Measurements from ENCODE around the gene NSFL1C. TPM values are rescaled to one million over a fixed set of nuclear protein-coding genes. Genes with fewer than 3 reads are reported as not detected.

The NSFL1C gene
- total and polyA plus RNA-seq, 2 experiments from 2014 or later: 22.2 to 84.2 TPM

DNA sequence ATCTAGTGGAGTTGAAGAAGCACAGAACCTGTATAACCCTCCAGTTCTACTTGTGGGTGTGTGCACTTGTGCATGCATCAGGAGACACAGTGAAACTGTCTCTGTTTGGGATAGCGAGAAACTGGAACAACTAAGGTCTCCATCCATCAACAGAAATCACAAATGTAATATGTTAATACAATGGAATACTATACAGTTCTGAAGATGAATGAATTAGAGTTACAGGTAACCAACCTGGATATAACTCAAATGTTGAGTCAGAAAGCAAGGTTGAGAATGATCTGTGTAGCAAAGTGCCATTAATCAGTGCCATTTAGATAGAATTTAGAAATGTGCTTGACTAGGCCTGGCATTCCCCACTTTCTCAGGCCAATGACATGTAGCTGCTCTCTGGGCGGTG lies 4.6 kb upstream of the NSFL1C start:
- Histone ChIP-seq H3K79me2 (ENCODE audit: insufficient read depth) (no peaks in the 10 kb centered on the region), H3K9ac (peak overlapping the region; percentile 64; the same call in 1 of the 2 replicates)

DNA sequence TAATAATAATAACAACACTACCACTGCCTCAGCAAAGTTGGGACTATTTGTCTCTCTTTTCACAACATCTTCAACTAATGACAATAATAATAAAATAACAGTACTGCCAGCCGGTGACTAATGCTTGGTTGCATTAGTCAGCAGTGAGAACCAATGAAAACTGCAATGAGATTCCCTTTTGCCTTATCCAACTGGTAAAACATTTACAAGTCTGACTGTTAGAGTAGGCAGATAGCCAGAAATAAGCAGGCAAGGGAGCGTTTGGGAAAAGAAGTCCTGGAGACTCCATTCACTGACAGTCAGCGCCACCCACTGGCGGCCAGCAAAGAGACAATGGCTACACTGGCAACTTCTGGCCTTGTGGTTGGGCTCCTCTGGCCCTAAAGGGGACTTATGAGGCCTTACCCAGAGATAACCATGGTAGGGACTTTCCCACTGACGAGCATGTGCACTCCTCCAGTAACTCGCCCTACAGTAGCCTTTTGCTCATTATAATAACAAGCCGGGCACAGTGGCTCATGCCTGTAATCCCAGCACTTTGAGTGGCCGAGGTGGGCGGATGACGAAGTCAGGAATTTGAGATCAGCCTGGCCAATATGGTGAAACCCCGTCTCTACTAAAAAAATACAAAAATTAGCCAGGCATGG lies 3.4 kb upstream of the NSFL1C start:
- Histone ChIP-seq H3K36me3 (ENCODE audit: low read depth) (no peaks in the 10 kb centered on the region), H3K79me2 (ENCODE audit: insufficient read depth) (peaks cover 11% of the 10 kb centered on the region), H3F3A (ENCODE audit: insufficient read depth) (peaks cover 21% of the 10 kb centered on the region), H2AFZ (peak overlapping the region; percentile 53), H3K27me3 (replicated peaks; ENCODE audit: insufficient read depth) (no peaks in the 10 kb centered on the region), H3K9ac (peak overlapping the region; percentile 64), H3K9me3 (ENCODE audit: low read depth) (no peaks in the 10 kb centered on the region), H3K9me2 (ENCODE audit: insufficient read depth) (no peaks in the 10 kb centered on the region), H3K27ac (peak overlapping the region; percentile 77), H4K20me1 (ENCODE audit: insufficient read depth) (0 out of 2 replicates have a peak, but pooled peaks cover 7% of the 10 kb centered on the region), H3K4me2 (ENCODE audit: unreplicated experiment) (peak overlapping the region; percentile 55), H3K4me3 (peak overlapping the region; percentile 47; the same call in 1 of the 2 replicates), H3K4me1 (ENCODE audit: insufficient read depth) (peaks cover 25% of the 10 kb centered on the region)
- no peak for TF ChIP-seq EZH2 (IDR thresholded peaks at IDR 0.05; ENCODE audit: insufficient read depth, poor library complexity, severe bottlenecking)
- no peak for TF ChIP-seq EZH2phosphoT487 (IDR thresholded peaks at IDR 0.05; ENCODE audit: insufficient read depth, low read depth)
- DNase-seq: peak; percentile 97
- WGBS, 2 experiments (ENCODE audit: low coverage in 1 of 2, low lambda C conversion rate in 2 of 2, missing lambda C conversion rate in 2 of 2): 7 to 8% methylated on average over 11 of the region's 11 CpGs
- in situ Hi-C loops (cut with MboI): no loop called here

More for the DNA sequence above, 4.6 kb upstream of the NSFL1C start:
- H3K27ac ChIP-seq: peak overlapping the region; percentile 77; the same call in 1 of the 2 replicates
- in situ Hi-C loops (cut with MboI): no loop called here
- H2AFZ ChIP-seq: peak overlapping the region; percentile 53; the same call in 1 of the 2 replicates
- H3K9me3 ChIP-seq (ENCODE audit: low read depth): no peaks in the 10 kb centered on the region
- no peak overlapping the region for H3K4me2 ChIP-seq (ENCODE audit: unreplicated experiment)
- DNase-seq: no peak
- WGBS, 2 experiments (ENCODE audit: low coverage in 1 of 2, low lambda C conversion rate in 2 of 2, missing lambda C conversion rate in 2 of 2): 95 to 98% methylated on average over 2 of the region's 2 CpGs
- H4K20me1 ChIP-seq (ENCODE audit: insufficient read depth): no peaks in the 10 kb centered on the region
- no peaks in the 10 kb centered on the region for H3K36me3 ChIP-seq (ENCODE audit: low read depth)
- peaks cover 16% of the 10 kb centered on the region for H3F3A ChIP-seq (ENCODE audit: insufficient read depth)
- TF ChIP-seq EZH2phosphoT487 (IDR thresholded peaks at IDR 0.05; ENCODE audit: insufficient read depth, low read depth) (no peak), EZH2 (IDR thresholded peaks at IDR 0.05; ENCODE audit: insufficient read depth, poor library complexity, severe bottlenecking) (no peak)
- H3K4me1 ChIP-seq (ENCODE audit: insufficient read depth): peaks cover 19% of the 10 kb centered on the region
- H3K9me2 ChIP-seq (ENCODE audit: insufficient read depth): no peaks in the 10 kb centered on the region
- H3K4me3 ChIP-seq: no peak overlapping the region
- H3K27me3 ChIP-seq (replicated peaks; ENCODE audit: insufficient read depth): no peaks in the 10 kb centered on the region

DNA sequence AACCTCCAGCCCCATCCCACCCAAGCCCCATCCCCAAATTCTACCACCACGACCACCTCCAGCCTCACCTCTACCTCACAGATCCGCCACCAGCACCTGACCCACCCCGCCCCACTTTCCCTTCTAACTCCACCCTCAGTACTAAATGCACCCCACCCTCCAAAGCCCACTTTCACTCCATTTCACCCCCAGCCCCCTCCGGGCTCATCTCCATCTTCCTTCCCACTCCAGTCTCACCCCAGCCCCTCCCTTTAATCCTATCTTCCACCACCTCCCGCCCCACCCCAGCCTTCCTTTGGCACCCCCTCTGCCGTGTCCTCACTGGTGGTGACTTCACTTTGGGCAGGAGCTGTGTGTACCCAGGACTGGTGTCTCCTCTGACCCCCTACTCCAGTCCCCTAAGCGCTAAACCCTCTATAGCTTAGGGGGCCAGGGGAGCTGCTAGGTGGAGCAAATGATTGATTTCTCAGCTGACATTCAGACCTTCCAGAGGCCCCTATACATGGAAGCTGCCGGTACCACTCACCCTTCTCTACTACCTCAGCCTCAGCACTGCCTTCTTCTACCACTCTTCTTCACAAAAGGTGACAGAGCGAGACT lies 2.8 kb upstream of the NSFL1C start:
- Histone ChIP-seq H2AFZ (peak overlapping the region; percentile 49), H3K27ac (peak overlapping the region; percentile 77), H3K36me3 (ENCODE audit: low read depth) (no peaks in the 10 kb centered on the region), H3K4me3 (peak overlapping the region; percentile 47; the same call in 1 of the 2 replicates), H3K9ac (peak overlapping the region; percentile 64), H4K20me1 (ENCODE audit: insufficient read depth) (0 out of 2 replicates have a peak, but pooled peaks cover 11% of the 10 kb centered on the region), H3K4me1 (ENCODE audit: insufficient read depth) (peaks cover 29% of the 10 kb centered on the region), H3K79me2 (ENCODE audit: insufficient read depth) (peaks cover 17% of the 10 kb centered on the region), H3K27me3 (replicated peaks; ENCODE audit: insufficient read depth) (no peaks in the 10 kb centered on the region), H3F3A (ENCODE audit: insufficient read depth) (peaks cover 26% of the 10 kb centered on the region), H3K9me3 (ENCODE audit: low read depth) (no peaks in the 10 kb centered on the region), H3K9me2 (ENCODE audit: insufficient read depth) (no peaks in the 10 kb centered on the region), H3K4me2 (ENCODE audit: unreplicated experiment) (peak overlapping the region; percentile 55)
- TF ChIP-seq EZH2 (IDR thresholded peaks at IDR 0.05; ENCODE audit: insufficient read depth, poor library complexity, severe bottlenecking): no peak
- no peak for TF ChIP-seq EZH2phosphoT487 (IDR thresholded peaks at IDR 0.05; ENCODE audit: insufficient read depth, low read depth)
- 29 to 33% methylated on average over 7 to 9 of the region's 9 CpGs for WGBS, 2 experiments (ENCODE audit: low coverage in 1 of 2, low lambda C conversion rate in 2 of 2, missing lambda C conversion rate in 2 of 2)
- peak; percentile 26 for DNase-seq
- in situ Hi-C loops (cut with MboI): no loop called here

DNA sequence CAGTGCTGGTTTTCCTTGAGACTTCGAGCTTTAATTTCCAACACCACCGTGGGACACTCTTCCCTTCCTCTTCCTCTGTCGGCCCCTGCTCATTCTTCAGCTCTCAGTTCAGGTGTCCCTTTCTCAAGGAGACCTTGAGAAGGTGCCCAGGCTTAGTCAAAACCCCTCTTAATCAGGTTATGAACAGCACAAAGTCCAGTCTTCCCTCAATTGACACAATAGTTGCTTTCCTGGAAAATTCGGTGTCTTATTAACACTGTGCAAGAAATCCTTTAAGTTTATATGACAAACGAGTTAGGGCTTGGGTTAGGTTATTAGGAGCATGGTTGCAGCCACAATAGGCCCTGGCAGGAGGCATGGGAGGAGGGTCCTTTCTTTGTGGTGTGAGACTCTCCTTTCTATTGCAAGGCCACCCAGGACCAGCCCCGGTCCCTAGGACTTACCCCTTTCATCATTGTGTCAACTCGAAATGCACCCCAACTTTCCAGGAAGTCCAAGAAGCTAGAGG lies 1.5 kb upstream of the NSFL1C start:
- 68 to 72% methylated on average over 7 of the region's 7 CpGs for WGBS, 2 experiments (ENCODE audit: low coverage in 1 of 2, low lambda C conversion rate in 2 of 2, missing lambda C conversion rate in 2 of 2)
- Histone ChIP-seq H3K9ac (no peak overlapping the region), H3K4me3 (no peak overlapping the region), H3K9me3 (ENCODE audit: low read depth) (no peaks in the 10 kb centered on the region), H3K4me1 (ENCODE audit: insufficient read depth) (peaks cover 36% of the 10 kb centered on the region), H4K20me1 (ENCODE audit: insufficient read depth) (0 out of 2 replicates have a peak, but pooled peaks cover 12% of the 10 kb centered on the region), H3F3A (ENCODE audit: insufficient read depth) (peaks cover 27% of the 10 kb centered on the region), H3K79me2 (ENCODE audit: insufficient read depth) (peaks cover 30% of the 10 kb centered on the region), H3K36me3 (ENCODE audit: low read depth) (peaks cover 4% of the 10 kb centered on the region; the same call in 1 of the 2 replicates), H3K4me2 (ENCODE audit: unreplicated experiment) (no peak overlapping the region), H3K9me2 (ENCODE audit: insufficient read depth) (no peaks in the 10 kb centered on the region), H3K27me3 (replicated peaks; ENCODE audit: insufficient read depth) (no peaks in the 10 kb centered on the region), H3K27ac (no peak overlapping the region), H2AFZ (no peak overlapping the region)
- in situ Hi-C loops (cut with MboI): no loop called here
- TF ChIP-seq EZH2 (IDR thresholded peaks at IDR 0.05; ENCODE audit: insufficient read depth, poor library complexity, severe bottlenecking) (no peak), EZH2phosphoT487 (IDR thresholded peaks at IDR 0.05; ENCODE audit: insufficient read depth, low read depth) (no peak)
- no peak for DNase-seq

Data from GM23248 (cell line).